GM18511 (cell line): ENCODE data around the gene BLVRB.
A peak's percentile ranks its signal among the peaks of the same experiment; 100 is the strongest.
"Not testable (repeated sequence)": the region's sequence is repeated elsewhere in the genome, so short reads cannot be mapped to it uniquely, and the experiment has no call there.

Experiments
- ATAC-seq: cut with Tn5 transposase; IDR thresholded peaks from one replicate; pipeline ENCODE4 v1.9.1; 2021; ENCODE audit warnings: mild to moderate bottlenecking, moderate library complexity; ENCODE audit not compliant: unreplicated experiment

Gene BLVRB

DNA sequence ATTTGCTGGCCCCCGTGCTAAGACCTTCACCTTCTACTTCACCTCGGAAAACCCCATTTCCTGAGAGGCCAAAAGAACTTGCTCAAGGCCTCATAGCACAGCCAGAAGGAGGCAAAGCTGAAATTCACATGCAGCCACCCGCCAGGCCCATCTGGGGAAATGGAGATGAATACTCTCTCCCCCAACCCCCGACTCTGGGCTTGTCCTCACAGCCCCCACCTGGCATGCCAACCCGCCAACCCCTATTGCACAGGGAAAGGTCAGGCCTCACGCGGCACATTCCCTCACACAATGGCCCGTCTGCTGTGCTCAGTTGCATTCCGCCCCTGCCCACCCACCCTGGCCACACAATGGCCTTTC, 55.5 kb downstream of the BLVRB start:
- ATAC-seq: no peak

DNA sequence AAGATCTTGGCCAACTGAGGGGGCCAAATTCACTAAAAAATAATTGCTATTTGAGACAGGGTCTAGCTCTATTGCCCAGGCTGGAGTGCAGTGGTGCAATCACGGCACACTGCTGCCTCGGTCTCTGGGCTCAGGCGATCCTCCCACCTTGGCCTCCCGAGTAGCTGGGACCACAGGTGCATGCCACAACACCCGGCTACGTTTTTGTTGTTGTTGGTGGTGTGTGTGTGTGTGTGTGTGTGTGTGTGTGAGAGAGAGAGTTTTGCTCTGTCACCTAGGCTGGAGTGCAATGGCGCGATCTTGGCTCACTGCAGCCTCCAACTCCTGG, 57.0 kb downstream of the BLVRB start:
- ATAC-seq: not testable (repeated sequence)

DNA sequence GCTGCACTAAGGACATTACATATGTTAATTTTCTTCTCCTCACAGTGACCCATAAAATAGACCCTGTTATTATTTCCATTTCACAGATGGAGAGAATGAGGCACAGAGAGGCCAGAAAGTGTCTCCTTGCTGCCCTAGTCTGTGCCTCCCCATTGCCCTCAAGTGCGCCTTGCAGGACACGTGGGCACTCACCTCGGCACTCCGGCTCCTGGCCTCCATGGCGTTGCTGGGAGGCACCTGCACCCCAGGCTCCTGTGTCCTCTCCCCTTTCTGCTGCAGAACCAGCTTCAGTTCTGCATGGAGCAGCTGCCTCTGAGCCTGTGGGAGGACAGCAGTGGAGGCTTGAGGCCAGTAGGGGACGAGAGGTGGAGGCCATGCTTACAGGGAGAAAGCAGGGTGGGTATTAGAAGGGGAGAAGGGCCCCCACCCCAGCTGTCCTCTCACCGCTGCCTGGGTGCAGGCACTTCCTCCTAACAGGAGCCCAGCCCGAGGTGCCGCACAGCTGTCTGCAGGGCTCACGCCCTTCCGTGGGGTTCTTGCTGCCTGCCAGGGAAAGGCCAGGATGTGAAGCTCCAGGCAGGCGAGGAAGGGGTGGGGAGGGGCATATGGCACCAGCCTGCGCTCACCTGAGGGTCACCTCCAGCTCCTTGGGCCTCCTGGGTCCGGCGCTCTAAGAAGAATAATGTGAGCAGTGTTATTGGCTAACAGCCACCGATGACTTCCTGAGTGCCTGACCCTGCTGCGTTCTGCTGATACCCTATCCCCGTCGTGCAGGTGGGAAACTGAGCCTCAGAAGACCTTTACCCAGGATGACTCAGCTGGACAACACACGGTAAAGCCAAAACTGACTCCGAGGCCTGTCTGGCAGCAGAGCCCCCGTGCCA, 57.6 kb downstream of the BLVRB start:
- no peak for ATAC-seq

DNA sequence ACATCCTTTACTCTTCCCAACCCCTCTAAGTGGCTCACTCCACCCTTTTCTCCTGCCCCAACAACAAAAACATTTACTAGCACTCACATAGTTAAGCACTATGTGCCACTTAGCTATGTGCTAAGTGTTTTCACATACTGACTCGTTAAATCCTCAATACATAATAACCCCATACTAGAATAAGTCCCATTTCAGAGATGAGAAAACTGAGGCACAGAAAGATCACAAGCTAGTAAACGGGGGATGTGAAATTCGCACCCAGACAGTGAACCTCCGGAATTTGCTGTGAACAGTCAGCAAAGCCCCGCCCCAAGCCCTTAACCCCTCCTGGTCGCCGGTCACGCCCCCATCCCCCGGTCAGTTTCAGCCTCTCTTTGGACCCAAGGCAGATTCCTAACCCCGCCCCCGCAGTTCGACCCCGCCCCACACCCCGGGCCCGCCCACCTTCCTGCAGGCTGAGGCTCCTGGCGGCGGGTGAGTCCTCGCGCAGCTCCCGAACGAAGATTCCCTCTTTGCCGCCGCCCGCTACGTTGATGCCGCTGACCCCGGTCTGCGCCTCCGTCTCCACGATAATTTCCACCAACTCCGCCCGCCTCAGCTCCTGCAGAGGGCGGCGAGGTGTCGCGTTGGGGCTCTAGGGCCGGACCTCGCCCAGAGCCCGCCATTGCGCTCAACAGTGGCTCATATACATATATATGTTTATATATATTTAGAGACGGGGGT, 62.1 kb downstream of the BLVRB start:
- peak; percentile 74 for ATAC-seq

DNA sequence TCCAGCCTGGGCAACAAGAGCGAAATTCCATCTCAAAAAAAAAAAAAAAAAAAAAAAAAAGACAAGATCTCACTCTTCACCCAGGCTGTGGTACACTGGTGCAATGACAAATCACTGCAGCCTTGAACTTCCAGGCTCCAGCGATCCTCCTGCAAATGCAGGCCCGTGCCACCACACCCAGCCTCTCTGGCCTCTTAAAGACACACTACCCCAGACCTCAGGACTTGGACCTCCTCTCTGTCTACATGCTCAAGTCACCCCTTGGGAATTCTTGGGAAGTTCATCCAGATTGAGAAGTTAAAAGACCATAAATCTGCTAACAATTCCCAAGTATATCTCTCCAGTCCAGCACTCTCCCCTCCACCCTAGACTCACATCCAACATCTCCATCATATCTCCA, 65.0 kb downstream of the BLVRB start:
- ATAC-seq: no peak

DNA sequence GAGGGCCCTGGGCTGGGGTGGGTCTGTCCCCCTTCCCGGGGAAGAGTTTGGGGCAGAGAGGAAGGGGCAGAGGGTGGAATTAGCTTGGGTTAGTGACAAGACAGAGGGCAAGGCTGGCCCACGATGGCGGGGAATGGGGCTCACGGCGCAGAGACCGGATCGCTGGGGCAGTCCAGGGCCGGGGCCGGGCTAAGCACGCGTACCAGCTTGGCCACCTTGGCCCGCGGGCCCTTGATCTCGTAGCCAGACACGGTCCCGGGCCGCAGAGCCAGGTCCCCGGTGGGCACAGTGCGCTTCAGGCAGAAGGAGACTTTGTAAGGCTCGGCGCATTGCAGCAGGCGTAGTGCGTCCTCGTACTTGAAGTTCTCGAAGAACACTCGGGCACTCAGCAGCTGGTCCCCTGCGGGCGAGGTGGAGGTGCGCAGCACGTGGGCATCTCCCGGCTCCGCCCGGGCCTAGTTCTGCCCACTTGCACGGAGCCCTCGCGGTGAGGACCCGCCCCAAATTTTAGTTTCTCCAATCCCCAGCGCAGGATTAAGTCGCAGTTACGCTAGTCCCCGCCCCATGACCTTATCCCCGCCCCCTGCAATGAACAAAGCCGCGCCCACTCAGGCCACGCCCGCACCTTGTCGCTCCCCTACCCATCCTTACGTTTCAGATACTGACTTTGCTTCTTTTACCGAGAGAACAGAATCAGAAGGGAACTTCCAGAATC, 67.0 kb downstream of the BLVRB start:
- no peak for ATAC-seq
